ENCODE data around the gene C20orf144.

Gene C20orf144

DNA sequence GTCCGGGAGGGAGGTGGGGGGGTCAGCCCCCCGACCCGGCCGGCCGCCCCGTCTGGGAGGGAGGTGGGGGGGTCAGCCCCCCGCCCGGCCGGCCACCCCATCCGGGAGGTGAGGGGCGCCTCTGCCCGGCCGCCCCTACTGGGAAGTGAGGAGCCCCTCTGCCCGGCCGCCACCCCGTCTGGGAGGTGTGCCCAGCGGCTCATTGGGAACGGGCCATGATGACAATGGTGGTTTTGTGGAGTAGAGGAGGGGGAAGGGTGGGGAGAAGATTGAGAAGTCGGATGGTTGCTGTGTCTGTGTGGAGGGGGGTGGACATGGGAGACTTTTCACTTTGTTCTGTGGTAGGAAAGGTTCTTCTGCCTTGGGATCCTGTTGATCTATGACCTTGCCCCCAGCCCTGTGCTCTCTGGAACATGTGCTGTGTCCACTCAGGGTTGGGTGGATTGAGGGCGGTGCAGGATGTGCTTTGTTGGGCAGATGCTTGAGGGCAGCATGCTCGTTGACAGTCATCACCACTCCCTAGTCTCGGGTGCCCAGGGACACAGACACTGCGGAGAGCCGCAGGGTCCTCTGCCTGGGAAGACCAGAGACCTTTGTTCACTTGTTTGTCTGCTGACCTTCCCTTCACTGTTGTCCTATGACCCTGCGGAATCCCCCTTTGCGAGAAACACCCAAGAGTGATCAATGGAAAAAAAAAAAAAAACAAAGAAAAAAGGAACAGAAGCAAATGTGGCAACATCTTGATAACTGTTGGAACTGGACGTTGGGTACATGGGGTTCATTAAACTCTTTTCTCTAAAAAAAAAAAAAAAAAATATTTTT, 39.7 kb downstream of the C20orf144 start:
- Histone ChIP-seq H3K36me3 (ENCODE audit: control insufficient read depth, insufficient read depth, low read length) (peaks cover 3% of the 10 kb centered on the region), H3K9ac (ENCODE audit: low read length) (no peak overlapping the region), H3K27ac (ENCODE audit: low read depth, low read length) (no peak overlapping the region), H3K27me3 (ENCODE audit: control insufficient read depth, insufficient read depth, low read length) (no peaks in the 10 kb centered on the region), H3K4me1 (ENCODE audit: control insufficient read depth, insufficient read depth, low read length) (peaks cover 10% of the 10 kb centered on the region), H3K4me3 (ENCODE audit: low read length) (no peak overlapping the region)

DNA sequence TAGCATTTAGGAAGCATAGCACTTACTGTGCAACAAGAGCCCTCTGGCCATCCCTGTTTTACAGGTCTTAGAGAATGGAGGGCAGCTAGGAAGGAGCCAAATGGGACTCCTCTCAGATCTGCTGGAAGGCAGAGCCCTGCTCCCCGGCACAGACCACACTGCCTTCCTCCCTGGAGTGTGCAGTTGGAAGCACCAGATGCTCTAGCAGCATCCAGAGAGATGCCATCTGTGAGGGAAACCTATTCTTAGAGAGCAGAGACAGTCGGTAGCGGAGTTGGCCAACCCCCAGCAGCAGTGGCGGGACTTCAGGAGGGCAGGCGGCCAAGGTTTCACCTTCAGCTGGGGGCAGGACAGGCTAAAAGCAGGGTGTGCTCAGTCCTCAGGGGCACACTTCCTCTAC, 40.7 kb downstream of the C20orf144 start:
- Histone ChIP-seq H3K27me3 (ENCODE audit: control insufficient read depth, insufficient read depth, low read length) (no peaks in the 10 kb centered on the region), H3K4me1 (ENCODE audit: control insufficient read depth, insufficient read depth, low read length) (peaks cover 3% of the 10 kb centered on the region), H3K4me3 (ENCODE audit: low read length) (no peak overlapping the region), H3K36me3 (ENCODE audit: control insufficient read depth, insufficient read depth, low read length) (peaks cover 3% of the 10 kb centered on the region), H3K9ac (ENCODE audit: low read length) (no peak overlapping the region), H3K27ac (ENCODE audit: low read depth, low read length) (no peak overlapping the region)

DNA sequence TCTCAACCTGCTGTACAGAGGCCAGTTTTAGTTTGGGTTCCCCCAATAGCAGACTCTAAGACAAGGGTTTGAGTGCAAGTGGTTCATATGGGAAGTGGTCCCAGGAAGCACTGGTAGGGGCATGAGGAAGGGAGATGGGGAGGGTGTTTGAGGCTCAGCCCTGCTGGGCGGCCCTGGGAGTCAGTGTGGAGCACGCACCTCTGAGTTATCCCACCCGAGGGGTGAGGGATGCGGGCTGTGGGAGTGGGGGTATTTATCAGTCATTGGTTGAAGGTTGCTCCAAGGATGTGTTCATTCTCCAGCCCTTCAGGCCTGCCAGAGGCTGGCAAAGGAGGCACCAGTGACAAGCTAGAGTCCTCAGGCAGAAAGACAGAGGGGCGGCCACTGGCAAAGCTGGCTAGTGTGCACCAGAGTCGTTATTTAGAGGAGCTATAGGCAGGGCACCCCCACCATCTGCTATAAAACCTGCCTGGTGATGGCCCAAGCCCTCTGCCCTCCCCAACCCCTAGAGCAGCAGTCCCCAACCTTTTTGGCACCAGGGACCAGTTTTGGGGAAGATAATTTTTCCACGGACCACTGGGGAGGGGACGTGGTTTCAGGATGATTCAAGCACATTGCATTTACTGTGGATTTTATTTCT, 41.5 kb downstream of the C20orf144 start:
- Histone ChIP-seq H3K4me1 (ENCODE audit: control insufficient read depth, insufficient read depth, low read length) (peaks cover 3% of the 10 kb centered on the region), H3K36me3 (ENCODE audit: control insufficient read depth, insufficient read depth, low read length) (peaks cover 3% of the 10 kb centered on the region), H3K4me3 (ENCODE audit: low read length) (no peak overlapping the region), H3K9ac (ENCODE audit: low read length) (no peak overlapping the region), H3K27me3 (ENCODE audit: control insufficient read depth, insufficient read depth, low read length) (no peaks in the 10 kb centered on the region), H3K27ac (ENCODE audit: low read depth, low read length) (no peak overlapping the region)

DNA sequence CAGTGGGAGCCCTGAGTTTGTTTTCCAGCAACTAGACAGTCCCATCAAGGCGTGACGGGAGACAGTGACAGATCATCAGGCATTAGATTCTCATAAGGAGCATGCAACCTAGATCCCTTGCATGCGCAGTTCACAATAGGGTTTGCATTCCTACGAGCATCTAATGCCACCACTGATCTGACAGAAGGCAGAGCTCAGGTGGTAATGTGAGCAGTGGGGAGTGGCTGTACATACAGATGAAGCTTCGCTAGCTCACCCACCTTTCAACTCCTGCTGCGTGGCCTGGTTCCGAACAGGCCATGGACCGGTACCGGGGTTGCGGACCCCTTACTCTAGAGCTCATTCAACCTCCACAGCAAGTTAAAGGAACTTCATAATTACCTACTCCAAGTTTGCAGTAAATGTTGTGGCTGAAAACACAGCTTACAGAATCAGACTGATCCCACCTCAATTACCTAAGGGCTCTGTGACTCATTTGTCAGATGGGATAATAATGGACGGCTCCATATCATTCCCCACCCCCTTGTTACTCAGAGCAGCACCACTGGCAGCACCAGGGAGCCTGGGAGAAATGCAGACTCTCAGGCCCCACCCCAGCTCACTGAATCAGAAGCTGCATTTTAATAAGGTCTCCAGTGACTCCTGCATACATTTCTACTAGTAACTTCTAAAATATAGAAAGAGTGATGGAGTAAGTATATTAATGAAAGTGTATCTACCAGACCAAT, 42.2 kb downstream of the C20orf144 start:
- peaks cover 3% of the 10 kb centered on the region for H3K36me3 ChIP-seq (ENCODE audit: control insufficient read depth, insufficient read depth, low read length)
- H3K9ac ChIP-seq (ENCODE audit: low read length), result no peak overlapping the region
- H3K27ac ChIP-seq (ENCODE audit: low read depth, low read length), result no peak overlapping the region

DNA sequence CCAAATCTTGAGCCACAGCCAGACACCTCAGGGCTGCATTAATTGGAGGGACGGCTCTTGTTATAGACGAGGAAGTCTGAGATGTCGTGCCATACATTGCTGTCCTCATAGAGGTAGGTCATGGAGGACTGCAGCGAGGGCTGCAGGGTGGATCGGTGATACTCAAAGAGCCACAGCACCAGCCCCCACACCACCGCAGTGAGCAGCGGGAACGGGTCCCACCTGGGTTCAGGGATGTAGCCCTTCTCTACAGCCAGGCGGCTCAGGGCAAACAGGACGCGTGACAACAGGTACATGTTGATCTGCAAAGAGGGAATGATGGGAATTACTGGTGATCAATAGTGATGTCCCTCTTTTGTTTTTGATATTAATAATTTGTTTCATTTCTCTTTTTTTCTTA, 45.5 kb downstream of the C20orf144 start:
- H3K9ac ChIP-seq (ENCODE audit: low read length), result no peak overlapping the region
- H3K36me3 ChIP-seq (ENCODE audit: control insufficient read depth, insufficient read depth, low read length), result peaks cover 17% of the 10 kb centered on the region
- no peak overlapping the region for H3K27ac ChIP-seq (ENCODE audit: low read depth, low read length)
- no peak overlapping the region for H3K4me3 ChIP-seq (ENCODE audit: low read length)
- no peaks in the 10 kb centered on the region for H3K27me3 ChIP-seq (ENCODE audit: control insufficient read depth, insufficient read depth, low read length)
- peaks cover 3% of the 10 kb centered on the region for H3K4me1 ChIP-seq (ENCODE audit: control insufficient read depth, insufficient read depth, low read length)

More for the DNA sequence above, 42.2 kb downstream of the C20orf144 start:
- Histone ChIP-seq H3K4me1 (ENCODE audit: control insufficient read depth, insufficient read depth, low read length) (peaks cover 3% of the 10 kb centered on the region), H3K4me3 (ENCODE audit: low read length) (no peak overlapping the region), H3K27me3 (ENCODE audit: control insufficient read depth, insufficient read depth, low read length) (no peaks in the 10 kb centered on the region)

DNA sequence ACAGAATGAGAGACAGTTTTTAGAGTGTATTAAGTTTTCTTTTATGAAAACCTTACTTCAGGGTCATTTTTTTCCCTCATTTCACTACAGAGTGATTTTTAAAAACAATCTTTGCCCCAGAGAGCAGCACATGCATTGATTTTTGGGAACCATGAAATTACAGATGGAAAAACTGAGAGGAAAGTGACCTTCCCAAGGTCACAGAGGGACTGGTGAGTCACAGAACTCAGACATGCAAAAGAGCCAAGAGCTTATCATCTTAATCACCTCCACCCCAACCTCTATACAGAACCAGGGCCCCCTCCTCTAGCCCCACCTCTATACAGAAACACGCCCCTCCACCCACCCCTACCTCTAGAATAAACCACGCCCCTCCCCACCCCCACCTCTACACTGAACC, 47.3 kb downstream of the C20orf144 start:
- Histone ChIP-seq H3K27ac (ENCODE audit: low read depth, low read length) (no peak overlapping the region), H3K4me1 (ENCODE audit: control insufficient read depth, insufficient read depth, low read length) (no peaks in the 10 kb centered on the region), H3K36me3 (ENCODE audit: control insufficient read depth, insufficient read depth, low read length) (peaks cover 27% of the 10 kb centered on the region), H3K27me3 (ENCODE audit: control insufficient read depth, insufficient read depth, low read length) (no peaks in the 10 kb centered on the region), H3K9ac (ENCODE audit: low read length) (no peak overlapping the region), H3K4me3 (ENCODE audit: low read length) (no peak overlapping the region)

DNA sequence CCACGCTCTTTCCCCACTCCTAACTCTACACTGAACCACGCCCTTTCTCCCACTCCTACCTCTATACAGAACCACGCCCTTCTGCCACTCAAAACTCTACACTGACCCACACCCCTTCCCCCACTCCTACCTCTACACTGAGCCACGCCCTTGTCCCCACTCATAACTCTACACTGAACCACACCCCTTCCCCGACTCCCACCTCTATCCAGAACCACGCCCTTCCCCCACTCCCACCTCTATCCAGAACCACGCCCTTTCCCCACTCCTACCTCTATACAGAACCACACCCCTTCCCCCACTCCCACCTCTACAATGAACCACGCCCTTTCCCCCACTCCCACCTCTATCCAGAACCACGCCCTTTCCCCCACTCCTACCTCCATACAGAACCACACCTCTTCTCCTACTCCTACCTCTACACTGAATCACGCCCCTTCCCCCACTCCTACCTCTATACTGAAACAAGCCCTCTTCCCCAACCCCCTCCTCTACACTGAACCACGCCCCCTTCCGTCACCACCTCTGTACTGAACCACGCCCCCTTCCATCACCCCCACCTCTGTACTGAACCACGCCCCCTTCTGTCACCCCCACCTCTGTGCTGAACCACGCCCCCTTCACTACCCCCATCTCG, 47.9 kb downstream of the C20orf144 start:
- Histone ChIP-seq H3K4me3 (ENCODE audit: low read length) (no peak overlapping the region), H3K27me3 (ENCODE audit: control insufficient read depth, insufficient read depth, low read length) (no peaks in the 10 kb centered on the region), H3K36me3 (ENCODE audit: control insufficient read depth, insufficient read depth, low read length) (peaks cover 27% of the 10 kb centered on the region), H3K27ac (ENCODE audit: low read depth, low read length) (no peak overlapping the region), H3K9ac (ENCODE audit: low read length) (no peak overlapping the region), H3K4me1 (ENCODE audit: control insufficient read depth, insufficient read depth, low read length) (no peaks in the 10 kb centered on the region)

DNA sequence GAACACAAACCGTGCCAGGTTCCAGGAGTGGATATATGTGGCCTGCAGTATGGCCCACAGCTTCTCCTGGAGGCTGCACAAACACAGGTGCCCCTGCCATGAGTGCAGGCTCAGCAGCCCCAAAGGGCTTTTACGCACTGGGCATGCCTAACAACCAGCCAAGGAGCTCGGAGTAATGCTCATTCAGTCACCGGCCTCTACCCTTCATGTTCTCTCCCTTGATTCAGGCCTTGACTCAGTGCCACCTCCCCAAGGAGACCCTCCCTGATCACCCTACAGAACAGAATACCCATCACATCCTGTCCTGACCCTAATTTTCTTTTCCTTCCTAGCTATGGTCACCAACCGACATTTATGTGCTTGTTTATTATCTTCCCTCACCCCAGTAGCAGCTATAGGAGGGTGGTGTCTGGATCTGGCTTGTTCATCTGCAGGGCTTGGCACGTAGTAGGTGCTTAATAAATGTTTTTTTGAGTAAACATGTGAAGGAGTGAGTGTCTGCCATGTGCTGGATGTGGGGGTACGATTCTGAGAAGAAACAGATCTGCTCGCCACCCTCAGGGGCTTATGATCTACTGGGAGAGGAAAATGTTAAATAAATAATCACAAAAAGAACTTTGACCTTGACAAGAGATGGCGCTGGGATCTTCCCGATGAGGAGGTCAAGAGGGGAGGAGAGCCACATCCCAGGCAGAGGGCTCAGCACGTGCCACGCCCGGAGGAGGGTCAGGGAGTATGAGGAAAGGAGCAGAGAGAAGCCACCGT, 48.7 kb downstream of the C20orf144 start:
- no peak overlapping the region for H3K9ac ChIP-seq (ENCODE audit: low read length)
- H3K36me3 ChIP-seq (ENCODE audit: control insufficient read depth, insufficient read depth, low read length), result peaks cover 27% of the 10 kb centered on the region
- no peak overlapping the region for H3K4me3 ChIP-seq (ENCODE audit: low read length)
- no peak overlapping the region for H3K27ac ChIP-seq (ENCODE audit: low read depth, low read length)
- no peaks in the 10 kb centered on the region for H3K4me1 ChIP-seq (ENCODE audit: control insufficient read depth, insufficient read depth, low read length)
- H3K27me3 ChIP-seq (ENCODE audit: control insufficient read depth, insufficient read depth, low read length), result no peaks in the 10 kb centered on the region

DNA sequence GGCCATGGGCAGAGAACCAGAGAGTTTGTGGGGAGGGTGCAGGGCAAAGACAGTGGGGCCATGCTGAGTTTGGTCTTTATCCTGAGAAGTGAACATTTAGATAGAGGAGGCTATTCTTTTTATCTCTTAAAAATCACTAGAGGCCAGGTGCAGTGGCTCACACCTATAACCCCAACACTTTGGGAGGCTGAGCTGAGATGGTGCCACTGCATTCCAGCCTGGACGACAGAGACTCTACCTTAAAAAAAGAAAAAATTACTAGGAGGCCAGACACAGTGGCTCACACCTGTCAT, 49.3 kb downstream of the C20orf144 start:
- no peak overlapping the region for H3K4me3 ChIP-seq (ENCODE audit: low read length)
- H3K27me3 ChIP-seq (ENCODE audit: control insufficient read depth, insufficient read depth, low read length), result no peaks in the 10 kb centered on the region
- no peak overlapping the region for H3K27ac ChIP-seq (ENCODE audit: low read depth, low read length)
- H3K36me3 ChIP-seq (ENCODE audit: control insufficient read depth, insufficient read depth, low read length), result peaks cover 26% of the 10 kb centered on the region
- no peaks in the 10 kb centered on the region for H3K4me1 ChIP-seq (ENCODE audit: control insufficient read depth, insufficient read depth, low read length)
- H3K9ac ChIP-seq (ENCODE audit: low read length), result no peak overlapping the region
